ENCODE results near the gene ZNF112.
A peak's percentile ranks its signal among the peaks of the same experiment; 100 is the strongest.
"Not testable (repeated sequence)": the region's sequence is repeated elsewhere in the genome, so short reads cannot be mapped to it uniquely, and the experiment has no call there.

The ZNF112 gene

DNA sequence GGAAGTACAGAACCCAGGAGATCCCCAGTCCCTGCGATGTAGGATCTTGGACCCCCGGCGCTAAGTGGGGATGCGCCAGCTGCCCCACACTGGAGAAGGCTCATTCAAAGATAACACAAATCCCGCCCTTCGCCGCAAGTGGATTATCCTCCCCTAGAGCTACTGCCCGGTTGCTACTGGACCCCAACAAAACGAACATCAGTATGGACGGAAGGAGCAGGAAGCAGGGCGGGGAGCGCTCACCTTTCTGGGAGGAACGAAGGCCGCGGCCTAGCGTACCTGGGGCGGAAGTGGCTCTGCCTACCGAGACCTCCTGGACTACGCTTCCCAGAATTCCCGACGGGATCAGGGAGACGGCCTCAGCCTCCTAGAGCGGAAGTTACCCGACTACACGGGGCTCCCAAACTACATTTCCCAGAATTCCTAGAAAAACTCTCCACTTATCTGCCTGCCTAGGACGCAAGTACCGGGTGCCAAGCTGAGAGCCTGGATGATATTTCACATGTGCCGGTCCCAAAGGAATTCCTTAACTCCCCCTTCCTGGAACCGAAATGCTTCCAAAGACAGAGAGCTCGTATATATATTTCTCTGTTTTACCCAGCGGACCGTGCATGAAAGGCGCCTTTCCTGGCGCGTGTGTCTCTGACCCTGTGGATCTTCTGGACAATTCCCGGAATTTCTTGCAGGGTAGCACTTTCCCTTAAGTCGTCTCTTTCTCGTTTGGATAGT, at the start of gene ZNF112:
Gene ZNF112 (minus strand): TSS at position 298 of the 729 bp plus-strand sequence. CDS start 16,141 bp downstream, outside the sequence.
- no peak for DNase-seq

GRCh38 chr19:44401139-44402115, 44.9 kb upstream of the ZNF112 start, which contains the start of gene ZNF285:
Gene ZNF285, minus strand, starts transcription at chr19:44401608. Its CDS starts 4,395 bp downstream, at chr19:44397213.
- DNase-seq: peak; percentile 47 to 54

GRCh38 chr19:44389268-44389667, 32.8 kb upstream of the ZNF112 start:
- not testable (repeated sequence) for DNase-seq

DNA sequence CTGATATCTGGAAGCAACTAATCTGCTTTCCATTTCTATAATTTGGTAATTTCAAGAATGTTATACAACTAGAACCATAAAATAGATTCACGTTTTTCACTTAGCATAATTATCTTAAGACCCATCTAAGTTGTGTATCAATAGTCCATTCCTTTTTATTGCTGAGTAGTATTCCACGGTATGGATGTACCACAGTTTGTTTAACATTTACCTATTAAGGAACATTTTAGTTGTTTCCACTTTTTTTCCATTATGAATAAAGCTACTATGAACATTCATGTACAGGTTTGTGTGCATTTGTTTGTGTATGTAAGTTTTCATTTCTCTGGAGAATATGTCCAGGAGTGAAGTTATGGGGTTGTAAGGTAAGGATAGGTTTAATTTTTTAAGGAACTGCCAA, 18.3 kb upstream of the ZNF112 start:
- no peak for DNase-seq

DNA sequence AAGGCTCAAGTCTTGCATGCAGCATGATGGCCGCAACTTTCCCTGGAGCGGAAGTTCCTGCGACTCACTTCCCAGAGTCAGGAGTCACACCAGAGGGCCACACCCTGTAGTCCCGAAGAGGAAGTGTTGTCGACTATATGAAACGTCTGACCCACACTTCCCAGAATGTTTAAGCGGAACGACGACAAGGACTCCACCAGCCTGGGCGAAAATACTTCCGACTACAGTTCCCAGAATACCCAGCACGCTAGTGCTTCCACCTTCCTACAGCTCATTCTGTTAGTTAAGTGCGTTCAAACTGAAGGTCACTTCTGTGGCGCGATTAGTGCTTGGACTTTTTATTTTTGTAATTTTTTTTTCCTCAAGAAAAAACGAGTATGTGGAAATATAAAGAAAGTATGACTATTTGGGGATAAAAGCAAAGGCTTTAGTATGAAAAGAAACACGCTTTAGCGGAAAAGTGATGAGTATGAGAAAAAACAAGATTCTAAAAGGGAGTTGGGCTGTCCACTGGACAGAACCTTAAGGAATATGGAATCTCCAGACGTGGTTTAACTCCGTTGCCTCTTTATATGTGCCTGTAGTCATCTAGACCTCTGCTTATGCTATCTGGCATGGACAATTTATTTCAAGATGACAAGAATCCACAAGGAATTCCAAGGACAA, 15.5 kb upstream of the ZNF112 start:
- DNase-seq: no peak

- no peak for DNase-seq
Observed at GRCh38 chr19:44367024-44367423, 10.5 kb upstream of the ZNF112 start.

DNA sequence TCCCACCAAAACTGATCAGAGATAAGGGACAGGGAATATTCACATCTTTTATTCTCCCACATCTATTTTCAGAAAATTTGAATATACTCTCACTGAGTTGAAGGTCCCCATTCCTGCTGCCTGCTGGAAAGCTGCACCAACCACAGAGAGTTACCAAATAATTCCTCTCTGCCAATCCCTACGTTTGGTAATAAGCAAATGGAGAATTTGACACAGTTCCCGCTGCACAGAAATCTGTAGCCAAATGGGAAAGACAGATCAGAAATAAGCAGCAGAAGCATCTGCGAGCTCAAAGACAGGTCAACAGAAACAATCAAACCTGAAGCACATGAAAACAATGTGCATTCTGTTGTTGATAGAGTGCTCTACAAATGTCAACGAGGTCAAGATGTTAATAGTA, 9.9 kb downstream of the ZNF112 start:
- DNase-seq: no peak

DNA sequence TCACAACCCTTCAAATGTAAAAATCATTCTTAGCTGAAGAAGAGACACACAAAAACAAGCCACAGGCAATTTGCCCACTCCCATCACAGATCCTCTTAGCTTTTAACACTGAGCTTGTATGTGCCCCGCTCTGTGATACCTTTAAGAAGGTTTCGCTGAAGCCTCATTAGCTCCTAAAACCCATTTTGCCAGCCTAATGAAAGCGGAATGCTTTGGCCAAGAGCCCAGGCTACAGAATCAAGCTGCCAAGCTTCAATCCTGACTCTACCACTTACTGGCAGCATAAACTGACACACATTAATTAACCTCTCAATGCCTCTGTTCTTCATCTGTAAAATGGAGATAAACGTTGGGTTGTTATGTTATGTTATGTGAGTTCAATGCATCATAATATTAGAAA, 10.5 kb downstream of the ZNF112 start:
- no peak for DNase-seq

- DNase-seq: no peak
Observed at GRCh38 chr19:44344255-44344654, 12.2 kb downstream of the ZNF112 start.

DNA sequence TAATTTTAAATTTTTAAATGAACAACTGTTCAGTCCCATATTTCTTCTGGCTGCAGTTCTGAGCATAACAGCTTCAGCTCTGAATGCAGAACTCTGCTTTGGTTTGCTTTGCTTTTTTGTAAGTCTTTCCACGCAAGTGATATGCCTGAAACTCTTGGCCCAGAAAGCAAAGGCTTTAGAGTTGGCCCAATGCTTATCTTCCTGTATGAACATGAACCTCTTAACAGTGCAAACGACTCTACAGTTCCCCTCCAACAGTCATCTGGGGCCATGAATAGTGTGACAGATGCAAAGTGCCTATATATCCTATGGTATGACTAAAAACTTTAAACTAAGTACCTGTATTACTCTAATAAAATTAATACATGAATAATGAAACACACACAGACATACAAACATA, 14.7 kb downstream of the ZNF112 start:
- no peak for DNase-seq

- DNase-seq: not testable (repeated sequence)
Observed at GRCh38 chr19:44334639-44335038, 21.8 kb downstream of the ZNF112 start.

GRCh38 chr19:44332145-44332544, 24.3 kb downstream of the ZNF112 start:
- DNase-seq: no peak

DNA sequence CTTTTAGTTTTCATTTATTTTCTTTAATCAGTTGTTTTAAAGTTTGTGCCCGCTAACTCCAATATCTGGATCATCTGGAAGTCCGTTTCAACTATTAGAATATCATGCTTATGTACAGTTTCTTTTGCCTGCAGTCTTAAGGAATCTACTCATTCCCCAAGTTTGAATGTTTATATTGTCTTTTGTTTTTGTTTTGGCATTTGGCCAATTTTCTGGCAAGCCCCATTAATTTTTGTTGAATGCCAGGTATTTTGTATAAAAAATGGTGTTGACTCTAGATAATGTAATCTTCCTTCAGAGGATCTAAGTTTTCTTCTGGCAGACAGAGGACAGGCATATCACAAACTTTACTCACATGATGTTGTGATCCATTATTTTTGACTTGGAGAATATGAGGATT, 40.6 kb downstream of the ZNF112 start:
- DNase-seq: no peak

- DNase-seq: no peak
Observed at GRCh38 chr19:44313231-44313630, 43.2 kb downstream of the ZNF112 start.

DNA sequence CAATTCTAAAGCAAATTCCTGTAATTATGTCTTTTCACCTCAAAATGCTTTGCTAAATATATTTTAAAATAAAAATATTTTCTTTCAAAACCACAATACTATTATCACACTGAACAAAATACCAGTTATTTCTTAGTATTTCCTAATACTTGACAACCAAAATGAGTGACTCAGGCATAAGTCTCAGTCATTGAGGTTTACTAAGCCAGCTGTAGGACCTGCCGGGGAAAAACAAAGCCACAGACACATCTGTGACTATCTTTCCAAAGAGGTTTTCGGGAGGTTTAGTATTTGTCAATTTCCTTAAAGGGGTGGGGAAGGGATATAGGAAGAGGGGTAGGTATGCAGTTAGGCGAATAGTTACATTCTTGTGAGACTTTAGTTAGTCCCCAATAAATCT, 48.5 kb downstream of the ZNF112 start:
- DNase-seq: no peak

DNA sequence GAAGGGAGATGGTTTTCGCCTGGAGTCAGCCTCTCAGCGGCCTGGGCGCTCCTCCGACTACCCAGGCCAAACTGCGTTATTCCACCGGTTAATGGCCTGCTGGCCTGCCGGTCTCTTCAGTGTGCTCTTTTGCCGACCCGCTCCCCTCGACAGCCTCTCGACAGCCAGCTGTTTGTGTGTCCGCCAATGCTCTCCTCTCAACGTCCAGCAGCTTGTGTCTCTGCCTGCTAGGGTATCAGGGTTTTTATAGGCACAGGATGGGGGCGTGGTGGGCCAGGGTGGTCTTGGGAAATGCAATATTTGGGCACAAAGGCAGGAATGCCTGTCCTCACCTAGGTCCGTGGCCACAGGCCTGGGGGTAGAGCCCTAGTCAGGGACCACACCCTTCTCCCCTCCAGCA, 50.2 kb downstream of the ZNF112 start:
- DNase-seq: no peak

- no peak for DNase-seq
Observed at GRCh38 chr19:44305457-44305856, 51.0 kb downstream of the ZNF112 start.

DNA sequence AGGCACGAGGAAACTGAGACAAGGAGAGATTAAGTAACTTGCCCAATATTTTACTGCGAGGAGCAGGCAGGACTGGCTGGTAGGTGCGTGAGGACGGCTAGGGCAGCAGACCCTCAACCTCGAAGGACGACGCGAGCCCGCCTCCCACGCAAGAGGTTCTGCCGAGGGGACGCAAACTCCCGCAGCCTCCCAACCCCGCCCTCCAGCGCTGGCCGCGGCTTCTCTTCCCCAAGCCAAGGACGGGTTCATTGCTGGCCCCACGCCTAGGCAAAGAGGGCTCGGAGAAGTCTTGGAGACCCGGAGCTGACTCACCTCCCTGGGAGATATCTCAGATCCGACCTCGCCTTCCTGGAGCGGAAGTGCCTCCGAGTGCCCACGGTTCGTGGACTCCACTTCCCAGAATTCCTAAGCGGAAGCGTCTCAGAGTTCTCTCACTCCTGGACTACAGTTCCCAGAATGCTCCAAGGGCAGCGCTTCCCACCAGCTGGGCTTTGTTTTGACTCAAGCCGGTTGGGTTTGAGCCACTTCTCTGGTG, 51.8 kb downstream of the ZNF112 start, which contains the start of gene ZNF235:
Gene ZNF235 (minus strand): TSS at position 367 of the 535 bp plus-strand sequence. CDS start 1,621 bp downstream, outside the sequence.
- peak; percentile 65 to 71 for DNase-seq

DNA sequence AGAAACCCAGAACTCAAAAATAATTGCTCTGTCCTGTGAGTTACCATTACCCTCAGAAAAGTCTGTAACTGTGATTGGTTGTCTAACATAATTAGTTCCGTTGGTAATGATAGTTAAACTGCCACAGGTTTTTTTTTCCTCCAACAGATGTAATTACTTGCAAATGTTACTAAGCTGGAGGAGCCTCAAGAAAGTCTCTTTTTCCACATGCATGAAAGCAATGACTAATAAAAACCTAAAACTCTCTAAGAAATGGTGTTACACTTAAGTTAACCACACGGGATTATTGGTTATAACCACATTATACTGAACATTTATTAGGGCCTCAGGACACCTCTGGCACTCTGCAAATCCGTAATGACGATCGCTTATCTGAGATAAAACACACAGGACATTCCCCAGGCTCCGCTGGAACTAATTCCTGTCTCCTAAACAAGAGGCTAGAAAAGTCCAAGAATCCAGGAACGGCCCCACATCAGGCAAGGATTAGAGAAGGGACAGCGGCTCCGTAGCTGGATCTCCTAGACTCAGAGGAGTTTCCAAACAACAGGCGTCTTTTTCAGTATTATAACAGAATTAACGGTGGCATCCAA, 52.4 kb downstream of the ZNF112 start:
- DNase-seq: no peak

DNA sequence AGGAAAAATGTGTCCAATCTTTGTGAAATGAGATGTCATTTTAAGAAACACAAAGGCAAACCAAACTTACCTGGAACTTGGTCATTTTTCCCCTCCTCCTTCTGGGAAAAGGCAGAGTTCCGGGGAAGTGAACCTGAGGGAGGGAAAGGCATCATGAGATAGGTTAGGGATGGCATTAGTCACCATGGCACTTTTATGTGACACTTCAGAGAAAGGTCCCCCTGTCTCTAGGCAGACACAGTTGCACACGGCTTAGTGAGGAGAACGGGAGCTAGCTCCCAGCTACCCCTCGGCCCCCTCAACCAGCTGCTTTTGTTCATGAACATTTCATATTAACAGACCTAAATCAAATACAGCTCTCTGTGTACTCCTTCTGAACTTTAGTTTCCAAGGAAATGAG, 53.2 kb downstream of the ZNF112 start:
- no peak for DNase-seq

DNA sequence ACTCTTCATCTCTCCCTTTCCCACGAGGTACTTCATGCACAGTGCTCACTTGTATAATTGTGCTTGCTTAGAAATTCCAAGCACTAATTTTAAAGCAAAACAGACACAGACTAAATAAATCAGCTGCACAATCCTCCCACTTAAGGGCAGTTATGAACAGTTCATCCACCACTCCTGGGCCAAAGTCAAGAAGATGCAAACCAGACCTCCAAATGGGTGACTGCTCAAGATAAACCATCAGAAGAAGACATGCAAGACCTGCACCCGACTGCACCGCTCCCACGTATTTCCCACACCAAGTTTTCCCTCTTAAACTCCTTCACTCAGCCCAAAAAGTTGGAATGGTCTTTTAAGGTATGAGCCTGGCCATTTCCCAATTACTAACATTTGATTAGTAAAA, 71.5 kb downstream of the ZNF112 start:
- no peak for DNase-seq

DNA sequence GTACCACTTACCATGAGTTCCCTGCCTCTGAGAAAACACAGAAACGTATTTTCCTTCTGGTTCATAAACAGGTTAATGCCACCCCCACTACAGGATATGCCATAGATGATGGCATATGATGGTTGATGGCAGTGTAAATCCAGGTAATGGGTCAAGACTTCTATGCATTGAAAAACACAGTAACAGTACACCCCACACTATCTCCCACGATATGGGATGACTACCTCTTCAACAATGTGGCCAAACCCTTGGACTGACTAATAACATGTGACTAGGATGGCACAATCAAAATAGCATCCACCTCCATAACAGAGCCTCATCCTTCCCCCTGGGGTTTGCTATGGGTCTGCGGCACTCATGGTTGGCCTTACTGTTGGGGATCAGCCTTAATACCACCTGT, 73.6 kb downstream of the ZNF112 start:
- no peak for DNase-seq

Data from activated CD4-positive, alpha-beta T cell treated with anti-CD3 and anti-CD28 coated beads, Interleukin-2, amount 50 U/mL, for 4 hours (primary cell).